C1 segment of cervical spinal cord (tissue), 14 donors: ENCODE measurements around the gene ZNF618.

Experiments used
- DNase-seq, 14 donors: peaks; one replicate each; lab custom pipeline; 2025; lab: John Stamatoyannopoulos, UW

The ZNF618 gene

DNA sequence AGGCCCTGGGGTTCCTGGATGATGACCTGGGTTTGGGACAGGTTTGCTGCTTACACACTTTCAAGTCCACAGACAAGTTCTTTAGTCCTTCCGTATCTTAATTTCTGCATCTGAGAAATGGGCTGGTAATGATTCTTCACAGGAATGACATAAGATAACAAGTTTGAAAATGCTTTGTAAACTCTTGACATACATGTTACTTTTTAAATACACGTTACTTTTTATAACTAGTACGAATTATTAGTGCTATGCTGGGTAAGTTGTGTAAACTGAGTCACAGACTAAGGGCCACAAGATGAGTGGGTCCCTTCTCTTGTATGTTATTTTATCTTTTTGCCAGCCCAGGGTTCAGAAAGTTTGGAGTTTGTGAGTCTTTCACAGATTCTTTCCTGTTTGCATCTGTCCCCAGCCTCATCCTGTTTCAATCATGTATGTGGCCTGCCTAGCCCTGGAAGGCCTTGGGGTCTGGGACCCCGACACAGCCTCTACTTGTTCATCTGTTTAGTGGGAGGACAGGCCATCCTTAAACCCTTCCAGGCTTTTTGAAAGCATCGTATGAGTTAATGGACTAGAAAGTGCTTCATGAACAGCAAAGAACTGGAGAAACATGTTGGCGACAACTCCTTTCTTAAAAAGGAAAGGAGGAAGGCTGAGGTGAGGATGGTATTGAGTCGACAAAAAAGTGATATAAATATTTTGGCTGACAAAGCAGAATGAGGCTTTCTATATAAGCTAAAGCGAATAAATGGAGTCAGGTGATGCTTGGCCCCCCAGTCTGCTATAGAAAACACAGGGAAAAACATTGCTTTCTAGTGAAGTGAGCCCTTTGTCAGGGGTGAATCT lies 9.3 kb downstream of the ZNF618 start:
- DNase-seq: no peak

DNA sequence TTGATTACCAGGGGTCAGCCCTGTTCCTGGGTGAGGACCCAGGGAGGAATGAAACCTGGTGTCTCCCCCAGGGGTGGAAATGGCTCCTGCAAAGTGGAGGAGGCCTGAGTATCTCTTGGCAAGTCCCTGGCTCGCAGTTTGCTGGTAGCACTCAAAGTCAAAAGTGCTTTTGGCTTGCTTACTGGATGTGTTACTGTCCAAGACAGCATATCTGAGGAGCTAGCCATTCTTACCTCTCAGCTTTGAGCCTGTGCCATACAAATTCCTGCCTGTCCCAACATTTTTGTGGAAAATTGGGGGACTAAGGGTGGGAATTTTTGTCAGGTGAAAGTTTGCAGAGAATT lies 9.9 kb downstream of the ZNF618 start:
- no peak for DNase-seq

DNA sequence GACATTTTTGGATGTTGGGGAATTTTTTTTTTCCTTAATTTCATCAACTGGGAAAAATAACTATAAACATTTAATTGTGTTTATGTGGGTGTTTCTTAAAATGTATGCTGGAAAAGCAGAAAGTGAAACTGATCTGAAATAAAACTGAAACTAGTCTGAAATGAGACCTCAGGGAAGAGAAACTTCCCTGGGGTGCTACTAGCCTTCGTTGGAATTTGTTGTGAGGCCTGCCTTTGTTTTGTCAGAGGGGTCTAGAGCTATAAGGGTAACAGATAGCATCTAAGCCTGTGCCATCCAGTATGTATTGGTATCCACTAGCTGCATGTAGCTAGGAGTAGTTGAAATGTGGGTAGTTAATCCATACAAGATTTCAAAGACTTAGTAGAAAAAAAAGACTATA lies 10.4 kb downstream of the ZNF618 start:
- DNase-seq: no peak

DNA sequence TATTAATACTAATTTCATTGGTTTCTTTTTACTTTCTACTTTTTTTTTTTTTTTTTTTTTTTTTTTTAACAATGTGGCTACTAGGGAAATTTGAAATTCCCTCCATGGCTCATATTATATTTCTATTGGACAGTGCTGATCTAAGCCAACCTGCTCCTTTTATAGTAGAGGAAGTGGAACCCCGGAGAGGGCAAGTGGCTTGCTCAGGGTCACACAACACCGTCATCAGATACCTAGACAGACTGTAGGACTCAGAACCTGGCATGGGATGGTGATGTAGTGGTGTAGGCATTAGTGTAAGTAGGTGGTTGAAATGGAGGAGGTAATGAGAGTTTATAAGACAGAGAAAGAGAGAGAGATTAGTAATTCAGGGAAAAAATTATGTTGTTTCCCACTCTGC lies 10.8 kb downstream of the ZNF618 start:
- no peak for DNase-seq

DNA sequence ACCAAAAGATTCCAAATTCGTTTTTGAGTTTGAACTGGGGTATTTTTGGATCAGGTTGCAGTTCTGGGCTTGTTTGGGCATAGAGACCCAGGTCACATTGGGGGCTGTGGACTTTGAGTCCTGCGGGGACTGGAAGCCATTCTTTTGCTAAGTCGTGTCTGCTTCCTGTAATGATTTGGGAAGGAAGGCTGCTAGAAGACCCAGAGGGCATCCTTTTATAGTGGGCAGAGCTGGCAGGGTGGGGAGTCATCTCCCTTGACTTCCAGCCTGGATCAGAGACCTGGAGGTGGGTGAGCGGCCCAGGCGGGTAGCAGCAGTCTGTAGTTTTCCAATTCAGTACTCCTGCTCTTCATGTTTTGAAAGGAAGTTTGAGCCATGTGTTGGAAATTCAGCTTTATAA lies 11.3 kb downstream of the ZNF618 start:
- DNase-seq: no peak

DNA sequence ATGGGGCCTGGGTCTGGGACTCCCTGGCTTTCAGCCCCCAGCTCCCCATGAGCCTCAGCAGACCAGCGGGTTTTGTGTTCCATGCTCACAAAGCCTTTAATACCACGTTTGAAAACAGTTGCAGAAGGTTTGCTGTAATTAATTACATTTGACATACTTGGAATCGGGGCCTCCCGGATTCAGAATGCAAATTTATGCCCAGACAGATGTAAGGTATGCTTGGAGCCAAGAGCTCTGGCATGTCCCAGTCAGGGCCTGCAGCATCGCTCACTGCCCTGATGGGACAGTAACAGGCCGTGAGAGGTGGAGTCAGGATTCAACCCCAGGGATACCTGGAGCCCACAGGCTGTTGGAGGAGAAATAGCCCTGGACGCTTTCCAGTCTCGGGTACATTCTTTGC lies 12.2 kb downstream of the ZNF618 start:
- no peak for DNase-seq

DNA sequence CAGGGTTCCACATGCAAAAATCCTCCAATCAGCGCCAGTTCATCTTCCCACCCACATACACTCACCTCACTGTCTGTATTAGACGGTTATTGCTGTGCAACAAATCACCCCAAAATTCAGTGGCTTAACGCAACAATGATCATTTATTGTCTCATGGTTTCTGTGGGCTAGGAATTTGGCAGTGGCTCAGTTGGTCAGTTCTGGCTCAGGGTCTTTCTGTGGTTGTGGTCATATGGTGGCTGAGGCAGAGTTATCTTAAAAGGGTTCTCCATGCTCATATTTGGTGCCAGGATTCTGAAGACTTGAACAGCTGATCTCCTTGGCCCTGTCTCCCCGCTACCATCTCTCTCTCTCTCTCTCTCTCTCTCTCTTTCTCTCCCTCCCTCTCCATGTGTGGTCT lies 12.9 kb downstream of the ZNF618 start:
- no peak for DNase-seq

DNA sequence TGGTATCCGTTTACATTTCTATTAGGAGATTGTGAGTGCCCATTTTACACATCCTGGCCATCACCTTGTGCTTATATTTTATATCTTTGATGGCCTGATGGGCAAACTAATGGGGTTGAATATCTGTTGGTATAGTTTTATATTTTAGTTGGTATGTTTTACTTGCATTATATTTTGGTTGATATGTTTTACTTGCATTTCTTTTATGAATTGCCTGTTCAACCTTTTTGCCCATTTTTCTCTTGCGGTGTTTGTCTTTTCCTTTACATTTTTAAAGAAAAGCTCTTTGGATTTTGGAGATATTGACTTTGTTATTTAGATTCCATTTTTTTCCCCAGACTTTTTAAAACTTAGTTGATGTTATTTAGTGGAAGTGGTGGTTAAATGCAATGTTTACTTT lies 14.6 kb downstream of the ZNF618 start:
- DNase-seq: no peak

DNA sequence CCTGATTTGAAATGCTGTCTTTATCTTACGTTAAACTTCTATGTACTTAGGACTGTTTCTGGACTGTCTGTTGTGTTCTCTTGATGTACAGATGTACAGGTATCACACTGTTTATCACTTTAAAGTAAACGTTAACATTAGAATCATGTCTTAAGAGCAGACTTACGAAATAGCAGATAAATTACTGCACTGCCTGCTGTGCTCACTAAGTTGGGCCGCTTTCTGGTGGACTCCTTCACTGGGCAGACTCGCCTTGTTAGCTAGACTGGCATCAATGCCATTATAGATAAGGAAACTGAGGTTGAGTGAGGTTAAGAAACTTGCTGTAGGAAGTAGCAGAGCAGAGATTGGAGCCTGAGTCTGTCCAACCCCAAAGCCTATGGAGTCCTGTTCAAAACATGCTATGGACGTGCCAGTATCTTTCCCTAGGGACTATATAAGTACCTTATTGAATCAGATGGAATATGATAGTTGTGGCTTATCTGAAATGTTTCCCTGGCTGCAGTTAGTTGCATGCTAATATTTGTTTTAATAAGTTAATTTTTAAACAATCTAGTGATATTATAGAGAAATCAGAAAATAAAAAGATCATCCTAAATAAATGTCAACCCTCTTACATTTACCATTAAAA lies 16.9 kb downstream of the ZNF618 start:
- DNase-seq: no peak

DNA sequence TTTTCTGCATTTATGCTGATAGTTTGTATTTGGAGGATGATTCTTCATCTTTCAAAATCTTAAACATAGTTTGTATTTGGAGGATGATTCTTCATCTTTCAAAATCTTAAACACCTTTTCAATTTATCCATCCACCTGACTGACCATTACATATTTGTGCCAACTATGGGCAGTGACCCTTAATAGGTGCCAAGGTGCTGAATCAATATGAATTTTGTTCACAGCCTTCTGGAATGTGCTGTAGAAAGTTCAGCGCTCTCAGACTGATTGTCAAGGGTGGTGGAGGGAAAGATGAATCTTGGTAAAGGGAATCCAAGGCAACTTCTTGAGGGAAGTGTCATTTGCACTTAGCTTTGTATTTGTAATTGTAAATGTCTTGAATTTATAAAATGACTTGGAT lies 18.1 kb downstream of the ZNF618 start:
- no peak for DNase-seq

DNA sequence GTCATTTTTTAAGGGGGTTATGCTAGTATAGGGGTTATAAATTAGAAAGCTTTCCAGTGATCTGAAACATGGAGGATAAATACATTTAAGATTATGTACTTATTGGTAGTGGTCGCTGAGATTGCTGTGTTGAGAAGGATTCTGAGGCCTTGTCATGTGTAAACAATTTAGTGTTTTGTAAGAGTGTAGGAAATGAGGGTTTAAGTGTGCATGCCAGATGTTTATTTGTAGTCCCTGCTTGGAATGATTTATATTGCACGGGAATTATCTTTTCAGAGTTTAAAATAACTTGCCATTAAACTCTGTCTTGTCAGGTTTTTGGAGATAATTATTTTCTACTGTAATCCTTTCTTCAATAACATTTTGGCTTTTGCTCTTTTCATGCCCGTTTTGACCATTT lies 19.4 kb downstream of the ZNF618 start:
- no peak for DNase-seq

DNA sequence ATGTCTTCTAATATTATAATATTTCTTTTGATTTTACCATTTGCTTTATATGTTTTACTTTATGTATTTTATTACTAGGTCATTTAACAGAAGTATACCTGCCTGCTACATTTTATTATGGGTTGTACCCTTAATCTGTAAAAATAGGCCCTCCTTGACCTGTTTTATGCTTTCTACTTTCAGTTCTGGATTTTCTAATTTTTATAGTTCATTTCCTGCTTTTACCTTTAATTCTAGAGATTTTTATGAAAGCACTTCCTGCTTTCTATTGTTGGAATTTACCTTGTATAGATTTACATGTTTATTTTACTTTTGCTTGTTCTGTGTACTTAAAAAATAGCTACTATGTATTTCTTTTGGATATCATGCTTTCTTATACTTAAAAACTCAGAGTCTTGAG lies 20.6 kb downstream of the ZNF618 start:
- DNase-seq: no peak

DNA sequence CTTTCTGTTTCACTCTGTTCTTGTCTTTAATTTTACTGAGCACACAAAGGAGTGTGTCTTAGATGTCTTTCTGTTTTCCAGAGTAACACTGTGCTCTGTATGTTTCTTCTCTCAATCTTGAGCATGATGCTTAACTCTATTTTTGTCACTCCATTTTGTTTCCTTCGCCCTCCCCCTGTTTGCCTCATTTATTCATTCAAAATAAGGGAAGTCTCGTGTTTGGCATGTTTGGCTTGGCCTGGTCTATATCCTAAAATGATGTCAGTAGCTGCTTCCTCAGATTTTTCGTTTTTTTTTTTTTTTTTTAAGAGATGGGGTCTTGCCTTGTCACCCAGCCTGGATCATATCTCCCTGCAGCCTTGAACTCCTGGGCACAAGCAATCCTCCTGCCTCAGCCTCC lies 22.0 kb downstream of the ZNF618 start:
- DNase-seq: no peak

DNA sequence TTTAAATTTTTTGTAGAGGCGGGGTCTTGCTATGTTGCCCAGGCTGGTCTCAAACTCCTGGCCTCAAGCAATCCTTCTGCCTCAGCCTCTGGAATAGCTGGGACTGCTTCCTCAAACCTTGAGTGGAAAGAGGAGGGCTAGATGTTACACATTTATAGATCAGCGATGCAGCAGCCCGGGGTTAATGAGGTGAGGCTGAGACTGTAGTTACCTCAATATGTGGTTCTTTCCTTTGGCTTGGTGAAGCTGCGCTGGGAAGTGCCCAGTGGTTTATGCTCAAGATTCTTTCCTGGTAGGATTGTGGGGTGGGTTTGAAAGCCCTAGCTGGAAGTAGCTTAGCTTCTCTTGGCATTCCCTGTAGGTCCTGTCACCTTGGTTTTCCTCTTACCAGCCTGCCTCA lies 22.5 kb downstream of the ZNF618 start:
- no peak for DNase-seq

DNA sequence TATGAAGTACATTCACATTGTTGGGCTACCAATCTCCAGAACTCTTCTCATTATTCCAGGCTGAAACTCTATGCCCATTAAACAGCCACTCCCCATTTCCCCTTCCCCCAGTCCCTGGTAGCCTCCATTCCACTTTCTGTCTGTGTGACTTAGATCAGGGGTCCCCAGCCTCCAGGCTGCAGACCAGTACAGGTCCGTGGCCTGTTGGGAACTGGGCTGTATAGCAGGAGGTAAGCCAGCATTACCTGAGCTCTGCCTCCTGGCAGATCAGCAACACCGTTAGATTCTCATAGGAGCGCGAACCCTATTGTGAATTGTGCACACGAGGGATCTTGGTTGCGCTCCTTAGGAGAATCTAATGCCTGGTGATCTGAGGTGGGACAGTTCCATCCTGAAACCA lies 23.1 kb downstream of the ZNF618 start:
- no peak for DNase-seq

DNA sequence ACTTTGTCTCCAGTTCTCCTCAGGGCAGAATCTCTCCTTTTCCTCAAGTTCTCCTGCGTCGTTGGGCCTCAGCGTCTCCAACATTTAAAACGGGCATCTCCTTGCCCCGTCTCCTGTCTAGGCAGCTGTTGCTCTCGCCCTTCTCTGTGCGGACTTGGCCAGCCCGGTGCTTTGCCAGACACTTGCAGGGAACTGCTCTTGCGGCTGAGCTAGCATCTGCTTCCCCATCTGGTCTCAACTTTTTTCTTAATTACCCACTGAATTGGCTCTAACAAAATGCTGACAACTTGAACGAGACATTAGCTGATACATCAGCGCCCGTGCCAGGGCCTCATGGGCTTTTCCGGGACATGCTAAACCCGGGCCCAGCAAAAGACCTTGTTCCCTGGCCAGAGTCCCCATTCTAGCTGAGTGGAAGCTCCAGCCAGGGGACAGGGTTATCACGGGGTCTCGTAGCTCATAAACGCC lies 25.1 kb downstream of the ZNF618 start:
- DNase-seq: no peak

DNA sequence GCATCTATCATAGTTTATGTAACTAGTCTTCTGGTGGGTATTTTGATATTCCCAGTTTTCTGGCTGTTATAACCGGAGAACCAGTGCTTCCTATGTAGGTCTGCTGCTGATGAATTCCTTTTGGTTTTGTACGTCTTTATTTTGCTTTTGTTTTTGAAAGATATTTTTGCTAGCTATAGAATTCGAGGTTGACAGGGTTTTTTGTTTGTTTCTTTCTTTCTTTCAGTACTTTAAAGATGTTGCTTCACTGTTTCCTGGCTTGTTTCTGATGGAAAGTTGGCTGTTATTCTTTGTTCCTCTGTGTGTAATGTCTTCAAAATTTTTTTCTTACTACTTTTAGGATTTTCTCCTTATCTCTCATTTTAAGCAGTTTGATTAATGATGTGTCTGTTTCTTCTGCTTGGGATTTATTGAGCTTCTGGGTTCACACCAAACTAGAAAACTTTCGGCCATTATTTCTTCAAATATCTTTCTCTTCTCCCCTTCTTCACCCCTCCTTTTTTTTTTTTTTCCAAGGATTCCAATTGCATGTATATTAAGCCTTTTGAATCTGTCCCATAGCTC lies 27.5 kb downstream of the ZNF618 start:
- no peak for DNase-seq

DNA sequence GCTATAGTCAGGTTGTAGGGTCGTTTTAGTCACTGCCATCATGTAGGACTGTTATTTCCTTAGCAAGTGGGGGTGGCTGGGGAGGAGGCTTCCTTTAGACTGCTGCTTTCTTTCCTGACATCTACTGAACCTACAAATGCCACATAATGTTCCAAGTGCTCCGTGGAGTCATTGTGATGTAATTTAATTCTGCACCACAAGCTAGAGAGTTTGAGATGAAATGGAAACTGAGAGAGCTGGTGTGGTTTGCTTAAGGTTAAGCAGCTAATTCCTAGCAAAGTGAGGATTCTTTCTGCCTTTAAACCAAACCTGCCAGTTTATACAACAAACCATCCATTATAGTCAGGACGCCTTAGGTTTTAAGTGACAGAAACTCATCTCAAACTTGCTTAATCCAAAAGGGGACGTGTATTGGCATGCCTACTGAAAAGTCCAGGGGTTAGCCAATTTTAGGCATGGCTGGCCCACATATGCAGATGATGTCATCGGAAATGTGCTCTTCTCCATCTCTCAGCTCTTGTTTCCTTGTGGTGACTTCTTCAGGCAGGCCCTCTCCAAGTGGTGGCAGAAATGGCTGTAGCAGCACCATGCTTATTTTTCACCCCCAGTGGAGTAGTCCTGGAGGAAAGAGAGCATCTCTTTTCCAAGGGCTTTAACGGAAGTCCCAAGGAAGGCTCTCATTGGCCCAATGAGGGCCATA lies 30.5 kb downstream of the ZNF618 start:
- no peak for DNase-seq

DNA sequence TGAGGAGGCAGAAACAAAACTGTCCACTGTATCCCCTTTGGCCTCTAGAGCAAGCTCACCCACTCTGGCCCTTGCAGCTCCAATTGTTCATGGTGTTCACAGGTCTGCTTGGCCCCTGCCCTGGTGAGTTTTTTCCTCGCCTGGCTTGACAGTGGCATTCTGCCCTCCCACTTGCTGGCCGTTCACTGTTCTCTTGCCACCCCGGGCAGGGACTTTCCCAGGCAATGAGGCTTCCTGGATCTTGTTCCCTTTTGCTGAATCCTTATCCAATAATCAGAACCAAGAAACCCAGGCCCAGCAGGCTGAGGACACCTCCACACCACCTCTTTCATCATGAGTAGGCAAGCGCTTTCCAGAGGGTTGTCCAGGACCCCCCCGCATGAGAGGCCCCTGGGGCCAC lies 31.2 kb downstream of the ZNF618 start:
- no peak for DNase-seq

DNA sequence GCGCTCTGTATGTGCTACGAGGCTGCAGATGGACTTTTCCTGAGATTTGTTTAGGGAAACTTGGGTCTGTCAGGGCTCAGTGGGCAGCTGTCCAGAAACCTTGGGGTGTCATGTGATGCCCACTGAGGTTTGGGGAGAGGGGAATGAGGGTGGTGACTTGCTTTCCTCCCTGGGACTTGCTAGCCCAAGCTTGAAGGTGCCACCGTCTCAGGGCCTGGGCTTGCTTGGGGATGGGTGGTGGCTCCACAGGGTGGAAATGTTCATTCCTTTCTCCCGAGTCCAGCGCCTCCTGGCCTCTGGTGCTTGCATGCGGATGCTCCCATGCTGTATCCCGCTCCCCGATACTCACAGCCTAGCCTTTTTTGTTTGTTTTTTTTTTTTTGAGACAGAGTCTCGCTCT lies 33.3 kb downstream of the ZNF618 start:
- DNase-seq: no peak

DNA sequence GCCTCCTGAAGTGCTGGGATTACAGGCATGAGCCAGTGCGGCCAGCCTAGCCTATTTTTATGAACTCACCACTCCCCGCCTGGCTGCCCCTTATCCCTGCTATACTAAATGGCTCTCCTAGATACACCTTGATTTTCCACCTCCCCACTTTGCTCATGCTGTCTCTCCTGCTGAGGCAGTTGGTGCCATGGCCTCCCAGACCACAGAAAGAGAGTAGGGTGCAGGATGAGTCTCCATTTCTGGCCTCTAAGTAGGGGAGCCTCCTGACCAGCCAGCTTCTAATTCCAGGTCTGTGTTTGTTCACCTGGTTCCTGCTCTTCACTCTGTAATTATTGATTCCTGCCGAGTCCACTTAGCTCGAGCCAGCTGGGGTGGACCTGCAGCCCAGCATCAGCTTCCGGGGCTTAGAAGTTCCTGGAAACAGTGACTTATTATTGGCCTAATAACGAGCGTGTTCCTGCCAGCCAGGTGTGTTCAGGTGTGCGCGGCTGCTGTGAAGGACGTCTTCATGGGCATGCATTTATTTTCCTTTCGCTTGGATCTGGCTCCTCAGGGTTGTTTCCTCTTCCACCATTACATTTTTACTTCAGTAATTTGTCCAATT lies 34.0 kb downstream of the ZNF618 start:
- no peak for DNase-seq
